GM19467 (cell line): ENCODE measurements around the gene NBPF4.
"Not testable (repeated sequence)": the region's sequence is repeated elsewhere in the genome, so short reads cannot be mapped to it uniquely, and the experiment has no call there.

ENCODE experiments used
- ATAC-seq: cut with Tn5 transposase; IDR thresholded peaks from one replicate; pipeline ENCODE4 v1.9.1; 2021; ENCODE audit warnings: mild to moderate bottlenecking, moderate library complexity; ENCODE audit not compliant: unreplicated experiment

Gene NBPF4

DNA sequence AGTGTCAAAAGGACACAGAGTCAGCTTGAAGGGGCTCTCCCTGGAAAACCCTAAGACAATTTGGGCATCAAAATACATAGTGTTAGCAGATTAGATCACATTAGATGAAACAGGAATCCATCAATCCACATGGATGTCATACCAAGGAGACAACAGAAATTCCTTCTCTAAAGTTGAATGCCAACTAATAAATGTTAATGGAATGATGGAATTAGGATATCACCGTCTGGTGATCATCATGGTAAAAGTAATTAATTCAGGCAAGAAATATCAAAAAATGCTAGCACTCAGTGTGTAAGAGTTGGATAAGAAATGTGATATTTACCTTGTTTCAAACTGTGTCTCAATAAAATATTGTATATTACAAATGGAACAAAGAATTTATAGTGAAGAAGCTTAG, 32.9 kb downstream of the NBPF4 start:
- ATAC-seq, result no peak

DNA sequence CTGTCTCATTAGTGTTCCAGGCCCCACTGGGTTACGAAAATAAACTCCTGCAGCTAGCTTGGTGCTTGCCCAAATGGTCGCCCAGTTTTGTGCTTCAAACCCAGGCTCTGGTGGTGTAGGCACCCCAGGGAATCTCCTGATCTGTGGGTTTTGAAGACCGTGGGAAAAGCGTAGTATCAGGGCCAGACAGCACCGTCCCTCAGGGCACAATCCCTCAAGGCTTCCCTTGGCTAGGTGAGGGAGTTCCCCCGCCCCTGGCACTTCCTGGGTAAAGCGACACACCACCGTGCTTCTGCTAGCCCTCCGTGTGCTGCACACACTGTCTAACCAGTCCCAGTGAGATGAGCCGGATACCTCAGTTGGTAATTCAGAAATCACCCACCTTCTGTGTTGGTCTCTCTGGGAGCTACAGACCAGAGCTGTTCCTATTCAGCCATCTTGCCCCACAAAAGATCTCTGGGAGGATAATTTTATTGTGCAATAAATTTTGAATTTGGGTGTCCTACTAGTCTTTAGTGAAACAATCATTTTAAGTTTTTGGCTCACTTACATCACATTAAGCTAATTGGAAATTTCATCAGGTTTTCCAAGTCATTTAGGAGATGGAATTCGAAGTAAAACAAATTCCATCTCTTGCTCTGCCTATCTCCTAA, 34.3 kb downstream of the NBPF4 start:
- ATAC-seq, result no peak

DNA sequence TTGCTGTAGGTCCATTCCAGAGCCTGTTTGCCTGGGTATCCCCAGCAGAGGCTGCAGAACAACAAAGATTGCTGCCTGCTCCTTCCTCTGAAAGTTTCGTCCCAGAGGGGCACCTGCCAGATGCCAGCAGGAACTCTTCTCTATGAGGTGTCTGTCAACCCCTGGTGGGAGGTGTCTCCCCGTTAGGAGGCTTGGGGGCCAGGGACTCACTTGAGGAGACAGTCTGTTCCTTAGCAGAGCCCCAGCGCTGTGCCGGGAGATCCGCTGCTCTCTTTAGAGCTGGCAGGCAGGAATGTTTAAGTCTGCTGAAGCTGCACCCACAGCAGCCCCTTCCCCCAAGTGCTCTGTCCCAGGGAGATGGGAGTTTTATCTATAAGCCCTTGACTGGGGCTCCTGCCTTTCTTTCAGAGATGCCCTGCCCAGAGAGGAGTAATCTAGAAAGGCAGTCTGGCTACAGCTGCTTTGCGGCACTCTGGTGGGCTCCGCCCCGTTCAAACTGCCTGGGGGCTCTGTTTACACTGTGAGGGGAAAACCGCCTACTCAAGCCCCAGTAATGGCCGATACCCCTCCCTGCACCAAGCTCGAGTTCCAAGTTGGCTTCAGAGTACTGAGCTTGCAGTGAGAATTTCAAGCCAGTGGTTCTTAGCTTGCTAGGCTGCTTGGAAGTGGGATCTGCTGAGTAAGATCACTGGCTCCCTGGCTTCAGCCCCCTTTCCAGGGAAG, 35.0 kb downstream of the NBPF4 start:
- ATAC-seq, result no peak

DNA sequence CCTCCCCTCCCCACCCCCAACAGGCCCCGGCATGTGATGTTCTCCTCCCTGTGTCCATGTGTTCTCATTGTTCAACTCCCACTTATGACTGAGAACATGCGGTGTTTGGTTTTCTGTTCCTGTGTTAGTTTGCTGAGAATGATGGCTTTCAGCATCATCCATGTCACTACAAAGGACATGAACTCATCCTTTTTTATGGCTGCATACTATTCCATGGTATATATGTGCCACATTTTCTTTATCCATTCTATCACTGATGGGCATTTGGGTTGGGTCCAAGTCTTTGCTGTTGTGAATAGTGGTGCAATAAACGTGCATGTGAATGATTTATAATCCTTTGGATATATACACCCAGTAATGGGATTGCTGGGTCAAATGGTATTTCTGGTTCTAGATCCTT, 40.3 kb downstream of the NBPF4 start:
- ATAC-seq, result not testable (repeated sequence)

DNA sequence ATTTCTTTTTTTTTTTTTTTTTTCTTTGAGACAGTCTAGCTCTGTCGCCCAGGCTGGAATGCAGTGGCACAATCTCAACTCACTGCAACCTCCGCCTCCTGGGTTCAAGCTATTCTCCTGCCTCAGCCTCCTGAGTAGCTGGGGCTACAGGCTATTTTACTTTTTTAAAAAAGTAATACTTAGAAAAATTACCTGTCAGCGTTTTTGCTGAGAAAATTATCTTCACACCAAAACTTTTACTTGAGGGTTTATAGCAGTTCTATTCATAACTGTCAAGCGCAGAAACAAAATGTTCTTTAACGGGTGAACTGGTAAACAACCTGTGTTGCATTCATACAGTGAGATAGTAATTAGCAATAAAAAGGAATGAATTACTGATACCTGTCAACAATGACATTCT, 42.2 kb downstream of the NBPF4 start:
- no peak for ATAC-seq

DNA sequence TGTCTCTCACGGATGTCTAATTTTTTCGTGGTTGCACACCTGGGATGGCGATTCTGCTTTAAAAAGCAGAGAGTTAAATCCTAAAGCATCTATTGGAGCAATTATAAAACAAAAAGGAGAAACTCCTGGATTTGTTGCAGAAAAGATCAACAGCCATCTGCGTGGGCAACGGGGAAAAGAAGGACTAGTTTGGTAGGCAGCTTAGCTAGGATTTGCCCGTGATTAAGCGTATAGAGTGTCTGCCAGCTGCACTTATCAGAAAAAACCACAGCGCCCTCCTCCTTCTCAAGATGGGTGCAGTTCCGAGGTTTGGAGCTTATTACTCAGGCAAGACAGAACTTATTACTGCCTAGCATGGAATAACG, 43.2 kb downstream of the NBPF4 start:
- ATAC-seq, result no peak

DNA sequence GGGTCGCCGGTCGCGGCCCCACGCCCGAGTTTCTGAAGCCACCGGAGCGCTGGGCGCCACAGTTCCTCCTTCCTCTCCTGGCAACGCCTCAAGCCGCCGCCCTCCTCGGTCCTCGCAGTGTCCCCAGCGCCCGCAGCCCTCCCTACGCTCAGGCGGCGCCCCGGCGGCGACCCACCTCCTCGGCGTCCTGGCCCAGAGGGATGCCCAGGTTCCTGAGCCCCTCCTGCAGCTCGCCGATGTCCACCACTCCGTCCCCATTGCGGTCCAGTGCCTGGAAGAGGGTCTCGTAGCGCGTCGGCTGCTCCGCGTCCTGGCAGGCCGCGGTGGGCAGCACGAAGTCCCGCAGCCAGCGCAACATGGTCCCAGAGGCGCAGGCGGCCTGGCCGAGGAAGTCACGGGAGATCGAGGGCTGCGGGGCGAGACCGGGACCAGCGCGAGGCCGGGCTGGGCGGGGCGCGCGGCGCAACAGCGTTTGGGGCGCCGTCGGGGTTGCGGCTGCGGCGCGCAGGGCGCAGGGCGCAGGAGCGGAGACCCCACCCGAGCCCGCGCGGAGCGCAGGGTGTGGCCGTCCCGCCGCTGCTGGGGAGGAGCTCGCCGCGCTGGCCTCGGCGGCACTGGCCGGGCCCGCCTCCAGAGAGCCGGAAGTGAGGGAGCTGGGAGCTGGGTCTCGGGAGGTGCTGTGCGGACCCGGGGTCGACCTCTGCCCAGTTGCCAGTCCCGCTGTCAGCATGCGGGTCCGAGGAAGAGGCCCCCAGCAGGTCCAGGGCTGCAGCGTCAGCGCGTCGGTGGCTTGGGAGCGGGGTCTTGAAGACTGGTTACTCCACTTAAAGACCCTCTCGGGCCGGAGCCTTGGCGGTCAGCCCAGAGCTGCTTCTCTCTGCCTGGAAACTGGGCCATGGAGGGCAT, 43.8 kb downstream of the NBPF4 start, which contains the start of gene SLC25A24:
Gene SLC25A24, minus strand, starts transcription at position 563 of the 906 bp plus-strand sequence. Its CDS starts 205 bp downstream, at position 358.
- peak; percentile 86 for ATAC-seq

DNA sequence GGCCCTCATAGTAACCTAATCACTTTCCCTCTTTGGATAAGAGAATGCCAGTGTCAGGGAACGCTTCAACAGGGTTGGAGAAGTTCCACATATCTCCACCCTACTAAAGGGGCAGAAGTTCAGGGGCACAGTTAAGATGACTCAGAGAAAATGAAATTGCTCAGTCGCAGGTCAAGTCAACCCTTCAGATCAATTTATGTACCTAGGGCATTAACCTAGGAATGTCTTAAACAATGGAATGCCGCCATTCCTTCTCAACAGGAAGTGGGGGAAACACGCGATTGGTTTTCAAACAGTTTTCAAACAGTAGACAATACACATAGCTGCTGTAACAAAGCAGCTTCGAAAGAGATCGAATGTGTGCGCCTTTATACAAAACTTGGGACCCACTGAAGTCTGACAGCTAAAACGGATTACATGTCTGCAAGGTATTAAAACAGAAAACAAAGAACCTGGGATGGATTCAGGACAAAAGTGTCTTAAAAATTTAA, 44.6 kb downstream of the NBPF4 start:
- no peak for ATAC-seq

DNA sequence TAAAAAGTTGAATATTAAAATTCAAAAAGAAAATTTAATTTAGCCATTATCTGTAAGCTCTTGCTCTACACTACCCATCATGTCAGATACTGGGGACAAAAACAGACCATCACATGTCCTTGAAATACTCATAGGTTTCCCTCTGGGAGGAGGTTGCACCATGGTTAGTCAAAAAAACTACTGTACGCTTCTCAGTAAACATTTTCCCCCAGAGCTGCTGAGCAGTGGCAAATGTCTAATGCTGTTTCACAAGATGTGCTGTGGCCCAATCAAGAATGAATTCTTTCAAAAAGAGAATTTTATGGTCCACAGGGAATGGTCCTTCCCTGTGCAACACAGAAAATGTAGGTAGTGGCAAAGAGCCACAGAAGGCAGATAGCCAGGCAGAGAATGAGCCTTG, 49.8 kb downstream of the NBPF4 start:
- no peak for ATAC-seq

DNA sequence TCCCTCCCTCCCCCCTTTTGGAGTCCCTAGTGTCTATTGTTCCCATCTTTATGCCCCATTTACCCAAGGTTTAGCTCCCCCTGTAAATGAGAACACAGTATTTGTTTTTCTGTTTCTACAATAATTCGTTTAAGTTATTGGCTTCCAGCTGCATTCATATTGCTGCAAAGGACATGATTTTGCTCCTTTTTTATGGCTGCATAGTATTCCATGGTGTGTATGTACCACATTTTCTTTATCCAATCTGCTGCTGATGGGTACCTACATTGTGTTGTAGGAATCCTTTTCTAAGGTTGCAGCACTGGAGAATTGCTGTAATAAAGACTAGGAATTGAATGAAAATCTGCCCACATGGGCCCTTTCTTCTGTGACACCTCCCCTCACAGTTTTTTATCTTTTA, 50.5 kb downstream of the NBPF4 start:
- no peak for ATAC-seq

DNA sequence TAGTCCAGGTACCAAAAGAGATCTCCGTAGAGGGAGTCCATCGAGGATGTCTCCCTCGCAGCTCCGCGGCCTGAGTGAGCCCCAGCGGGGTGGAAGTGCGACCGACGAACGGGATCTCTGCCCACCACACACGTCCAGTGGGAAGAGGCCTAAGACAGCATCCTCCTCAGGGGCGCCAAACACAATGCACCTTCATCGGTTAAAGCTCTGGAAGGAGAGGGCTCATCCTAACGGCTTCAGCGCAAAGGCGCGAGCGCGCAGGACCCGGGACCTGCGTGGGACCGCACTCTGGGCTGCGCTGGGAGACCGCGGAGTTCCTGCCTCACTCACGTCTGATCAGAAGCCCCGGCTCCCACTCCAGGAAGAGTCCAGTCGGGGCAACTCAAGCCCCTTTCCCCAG, 51.3 kb downstream of the NBPF4 start:
- no peak for ATAC-seq

DNA sequence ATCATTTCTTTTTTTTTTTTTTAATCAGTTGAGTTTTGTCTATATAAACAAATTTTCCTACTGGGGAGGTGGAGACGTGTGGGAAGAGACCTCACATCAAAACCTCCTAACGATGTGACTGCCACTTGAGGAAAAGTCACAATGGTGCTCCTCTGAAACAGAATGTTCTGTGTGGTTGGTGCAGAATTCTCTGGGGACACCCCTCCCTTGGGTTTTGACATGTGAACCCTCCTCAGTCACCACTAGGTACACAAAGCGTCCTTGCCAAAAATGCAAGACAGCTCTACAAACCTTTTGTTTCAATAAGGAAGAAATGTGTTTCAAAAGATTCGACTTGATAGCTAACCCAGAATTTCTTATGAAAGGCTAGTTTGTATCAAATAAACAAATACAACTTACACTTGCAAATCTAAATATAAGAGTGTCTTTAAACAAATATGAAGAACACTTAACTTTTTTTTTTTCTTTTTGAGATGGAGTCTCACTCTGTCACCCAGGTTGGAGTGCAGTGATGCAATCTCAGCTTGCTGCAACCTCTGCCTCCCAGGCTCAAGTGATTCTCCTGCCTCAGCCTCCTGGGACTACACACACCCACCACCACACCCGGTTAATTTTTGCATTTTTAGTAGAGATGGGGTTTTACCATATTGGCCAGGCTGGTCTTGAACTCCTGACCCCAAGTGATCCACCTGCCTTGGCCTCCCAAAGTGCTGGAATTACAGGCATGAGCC, 53.0 kb downstream of the NBPF4 start:
- no peak for ATAC-seq

DNA sequence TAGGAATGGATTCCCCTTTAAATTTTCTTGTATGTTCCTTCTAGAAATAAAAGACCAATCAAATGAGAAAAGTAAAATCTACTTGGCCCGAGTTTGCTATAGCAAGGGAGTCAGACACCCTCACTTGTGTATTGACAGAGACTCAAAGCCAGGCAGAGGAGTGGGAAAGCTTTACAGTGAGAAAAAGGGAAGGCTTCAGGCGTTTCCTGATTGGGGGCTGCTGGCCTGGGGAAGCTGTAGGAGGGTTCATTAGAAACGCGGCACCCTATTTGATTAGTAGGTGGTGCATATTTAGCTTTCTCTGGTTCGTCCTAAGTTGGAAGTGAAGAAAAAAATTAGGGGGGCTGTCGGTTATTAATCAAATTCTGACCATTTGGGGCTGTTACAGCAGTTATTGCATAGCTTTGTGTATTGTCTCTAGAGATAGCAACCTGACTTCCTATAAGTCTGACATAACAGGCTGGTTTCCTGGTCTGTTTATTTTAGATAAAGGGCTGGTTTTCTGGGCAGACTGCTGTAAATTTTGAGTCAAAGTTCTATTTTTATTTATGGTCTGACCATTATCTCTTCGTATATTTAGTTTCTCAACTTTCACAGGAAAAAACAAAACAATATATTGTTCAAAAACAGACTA, 53.8 kb downstream of the NBPF4 start:
- no peak for ATAC-seq

DNA sequence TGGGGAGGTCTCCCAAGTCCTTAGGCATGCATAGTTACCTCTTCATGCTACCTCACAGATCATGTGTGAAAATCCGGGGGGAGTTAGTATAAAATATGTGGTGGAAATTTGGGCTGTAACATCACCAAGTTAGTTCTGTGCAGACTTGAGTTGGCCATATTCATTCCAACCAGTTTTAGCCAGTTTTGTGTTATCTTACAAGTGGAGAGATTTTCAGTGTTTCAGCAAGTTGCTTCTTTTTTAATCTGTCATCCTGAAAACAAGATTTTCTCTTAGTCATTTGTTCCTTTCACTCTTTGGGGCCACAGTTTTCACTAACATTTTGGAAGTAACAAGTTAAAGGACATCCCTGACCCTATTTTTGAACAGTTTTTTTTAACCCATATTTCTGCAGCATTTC, 55.1 kb downstream of the NBPF4 start:
- no peak for ATAC-seq

DNA sequence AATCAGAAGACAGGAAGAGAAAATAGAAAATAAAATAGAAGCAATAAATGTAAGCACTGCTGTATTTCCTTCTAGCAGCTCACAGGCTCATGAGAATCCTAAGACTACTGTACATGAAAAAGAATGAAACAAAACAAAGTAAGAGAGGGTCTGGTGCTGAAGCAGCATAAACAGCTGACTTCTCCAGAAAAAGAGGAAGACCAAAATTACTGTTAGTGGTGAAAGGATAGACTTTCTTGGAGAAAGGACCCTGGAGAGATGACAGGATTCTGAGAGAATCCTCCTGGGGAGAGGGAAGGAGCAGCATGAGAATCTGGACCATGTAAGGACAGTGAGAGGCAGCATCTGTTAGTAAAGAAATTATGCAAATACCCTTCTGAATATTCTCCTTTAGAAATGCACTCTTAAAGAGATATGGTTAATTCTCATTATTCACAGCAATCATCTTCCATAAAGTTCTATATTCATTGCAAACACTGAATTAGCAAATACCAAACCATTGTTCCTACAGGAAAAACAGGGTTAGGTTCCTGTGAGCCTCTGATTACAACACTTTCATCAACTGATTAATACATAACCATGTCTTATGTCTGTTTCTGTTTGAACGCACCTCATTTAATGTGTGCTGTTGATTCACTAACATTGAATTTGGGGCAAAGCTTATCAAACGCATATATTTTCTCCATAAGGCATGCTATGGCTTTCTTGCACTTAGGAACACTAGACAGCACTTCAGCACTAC, 60.7 kb downstream of the NBPF4 start:
- ATAC-seq, result no peak

DNA sequence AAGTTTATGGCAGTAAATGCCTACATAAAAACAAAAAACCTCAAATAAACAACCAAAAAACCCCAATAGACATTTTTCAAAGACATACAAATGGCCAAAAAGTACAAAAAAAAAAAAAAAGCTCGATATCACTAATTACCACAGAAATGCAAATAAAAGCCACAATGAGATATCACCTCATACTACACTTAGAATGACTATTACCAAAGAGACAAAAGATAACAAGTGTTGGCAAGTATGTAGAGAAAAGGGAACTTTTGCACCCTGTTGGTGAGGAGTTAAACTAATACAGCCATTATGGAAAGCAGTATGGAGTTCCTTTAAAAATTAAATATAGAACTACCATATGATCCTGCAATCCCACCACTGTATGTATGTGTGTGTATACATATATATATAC, 64.9 kb downstream of the NBPF4 start:
- ATAC-seq, result no peak
